GOT3 (cell line): ENCODE data around the gene HIPK2.

ENCODE experiments used
- DNase-seq: peaks from one replicate; lab custom pipeline; 2025; ENCODE audit warnings: mixed read lengths; lab: John Stamatoyannopoulos, UW

HIPK2 gene

GRCh38 chr7:139783647-139784385, 6.0 kb upstream of the HIPK2 start:
- no peak for DNase-seq

GRCh38 chr7:139782932-139783331, 5.1 kb upstream of the HIPK2 start:
- DNase-seq = no peak

- DNase-seq = no peak
These were observed 486 bp downstream of the HIPK2 start for GRCh38 chr7:139777133-139777891.

GRCh38 chr7:139776486-139777132, 1.2 kb downstream of the HIPK2 start:
- no peak for DNase-seq

- DNase-seq = no peak
These were observed 1.9 kb downstream of the HIPK2 start for GRCh38 chr7:139775829-139776266.

- no peak for DNase-seq
These were observed 3.4 kb downstream of the HIPK2 start for GRCh38 chr7:139774376-139774775.

GRCh38 chr7:139773371-139773770, 4.4 kb downstream of the HIPK2 start:
- no peak for DNase-seq

- DNase-seq = no peak
These were observed 4.9 kb downstream of the HIPK2 start for GRCh38 chr7:139772873-139773272.

GRCh38 chr7:139772115-139772514, 5.7 kb downstream of the HIPK2 start:
- no peak for DNase-seq

GRCh38 chr7:139771001-139771956, 6.5 kb downstream of the HIPK2 start:
- no peak for DNase-seq

- DNase-seq = no peak
These were observed 8.0 kb downstream of the HIPK2 start for GRCh38 chr7:139769761-139770160.

- no peak for DNase-seq
These were observed 8.7 kb downstream of the HIPK2 start for GRCh38 chr7:139769066-139769465.

GRCh38 chr7:139768249-139768824, 9.5 kb downstream of the HIPK2 start:
- DNase-seq = no peak

- DNase-seq = no peak
These were observed 10.2 kb downstream of the HIPK2 start for GRCh38 chr7:139767561-139767982.

- DNase-seq = no peak
These were observed 12.7 kb downstream of the HIPK2 start for GRCh38 chr7:139765143-139765542.

GRCh38 chr7:139763330-139763729, 14.5 kb downstream of the HIPK2 start:
- no peak for DNase-seq

GRCh38 chr7:139762886-139763285, 14.9 kb downstream of the HIPK2 start:
- no peak for DNase-seq

- no peak for DNase-seq
These were observed 19.4 kb downstream of the HIPK2 start for GRCh38 chr7:139758388-139758787.

- no peak for DNase-seq
These were observed 19.8 kb downstream of the HIPK2 start for GRCh38 chr7:139757968-139758367.

- no peak for DNase-seq
These were observed 24.1 kb downstream of the HIPK2 start for GRCh38 chr7:139753693-139754111.

GRCh38 chr7:139753081-139753692, 24.6 kb downstream of the HIPK2 start:
- no peak for DNase-seq
